CD4-positive, alpha-beta T cell (primary cell): ENCODE measurements around the gene PCDH1. TPM values are rescaled to one million over a fixed set of nuclear protein-coding genes. Genes with fewer than 3 reads are reported as not detected.
"Not testable (repeated sequence)": the region's sequence is repeated elsewhere in the genome, so short reads cannot be mapped to it uniquely, and the experiment has no call there.

Experiments
- ATAC-seq: fragments of 200-7000 bp; cut with Tn5 transposase; one replicate; pipeline ENCODE4 v1.10.0; 2022; ENCODE audit warnings: mild to moderate bottlenecking; ENCODE audit not compliant: poor library complexity
- CTCF ChIA-PET: fragments of 350-600 bp; sonication (Branson Sonifier 250); formaldehyde crosslinking; loops from one replicate; lab custom pipeline; 2021; ENCODE audit warnings: antibody characterized with exemption, inconsistent platforms; lab: Charles Lee
- POLR2A ChIA-PET: fragments of 350-600 bp; sonication (Branson Sonifier 250); formaldehyde crosslinking; loops from one replicate; lab custom pipeline; 2021; ENCODE audit warnings: antibody characterized with exemption, inconsistent platforms; lab: Charles Lee
- DNase-seq, 14 experiments: peaks; one replicate each; pipeline ENCODE4 v3.0.0-alpha.2; 2013 to 2020; ENCODE audit warnings: mixed read lengths in 2 of 14
- H3K27ac ChIP-seq, 2 donors: one replicate each; pipeline versions ENCODE4 v1.5.1 to v1.7.0; 2013; ENCODE audit warnings: low read length in 2 of 2, low read depth in 1 of 2, mild to moderate bottlenecking in 1 of 2
- H3K27me3 ChIP-seq, 2 experiments: 1 replicate in 1 of 2; 2 replicates in 1 of 2; pipeline versions ENCODE4 v1.6.1 to v1.7.0; 2013; ENCODE audit warnings: low read length in 2 of 2, control low read depth in 1 of 2, mild to moderate bottlenecking in 1 of 2, moderate library complexity in 1 of 2; ENCODE audit not compliant: insufficient read depth in 2 of 2, control insufficient read depth in 1 of 2
- H3K36me3 ChIP-seq: one replicate; pipeline ENCODE4 v1.6.1; 2013; ENCODE audit warnings: low read length, control low read depth; ENCODE audit not compliant: insufficient read depth
- H3K4me1 ChIP-seq: one replicate; pipeline ENCODE4 v1.6.1; 2013; ENCODE audit warnings: low read length, control low read depth; ENCODE audit not compliant: insufficient read depth
- H3K4me3 ChIP-seq: one replicate; pipeline ENCODE4 v1.5.1; 2013; ENCODE audit warnings: mild to moderate bottlenecking, low read length, moderate library complexity
- H3K9me3 ChIP-seq, 2 experiments: 1 replicate in 1 of 2; 2 replicates in 1 of 2; pipeline versions ENCODE4 v1.6.1 to v1.7.0; 2013; ENCODE audit warnings: low read length in 2 of 2, mild to moderate bottlenecking in 2 of 2, control low read depth in 1 of 2, moderate library complexity in 1 of 2; ENCODE audit not compliant: control insufficient read depth in 1 of 2, insufficient read depth in 1 of 2
- H3K27ac Mint-ChIP-seq: one replicate; pipeline ENCODE4 v1.8.0; 2020; ENCODE audit warnings: mixed read lengths
- H3K27me3 Mint-ChIP-seq: one replicate; pipeline ENCODE4 v1.8.0; 2021; ENCODE audit warnings: mixed read lengths
- H3K36me3 Mint-ChIP-seq: one replicate; pipeline ENCODE4 v1.8.0; 2021; ENCODE audit warnings: low read depth, mixed read lengths
- H3K4me1 Mint-ChIP-seq: one replicate; pipeline ENCODE4 v1.8.0; 2021; ENCODE audit warnings: low read depth, mixed read lengths
- H3K4me3 Mint-ChIP-seq: one replicate; pipeline ENCODE4 v1.8.0; 2020; ENCODE audit warnings: mild to moderate bottlenecking, mixed read lengths
- H3K9me3 Mint-ChIP-seq: one replicate; pipeline ENCODE4 v1.8.0; 2020; ENCODE audit warnings: mixed read lengths
- intact Hi-C, 2 experiments: fragments of 100-400 bp; cut with DNase I in 1 of 2; cut with micrococcal nuclease in 1 of 2; formaldehyde crosslinking; loops; one replicate each; pipeline versions ENCODE4 v1.15.1 to v1.9.0; 2023 to 2025; cut with DNase I, micrococcal nuclease
- total RNA-seq, 174 experiments: library from RNA in 2 of 174; stranded (reverse) in 2 of 174; gene quantifications; one replicate each; pipeline ENCODE4 v1.2.3 and lab custom pipeline; 2021 to 2026
- TF ChIP-seq, protein P1 (sequence below): fragments of 200-600 bp; IDR thresholded peaks from one replicate; pipeline ENCODE4 v1.8.0; 2022; ENCODE audit warnings: antibody characterized with exemption, mild to moderate bottlenecking

Gene PCDH1
- total RNA-seq, 2 experiments from 2014 or later: 0.17 TPM; not detected in 1

DNA sequence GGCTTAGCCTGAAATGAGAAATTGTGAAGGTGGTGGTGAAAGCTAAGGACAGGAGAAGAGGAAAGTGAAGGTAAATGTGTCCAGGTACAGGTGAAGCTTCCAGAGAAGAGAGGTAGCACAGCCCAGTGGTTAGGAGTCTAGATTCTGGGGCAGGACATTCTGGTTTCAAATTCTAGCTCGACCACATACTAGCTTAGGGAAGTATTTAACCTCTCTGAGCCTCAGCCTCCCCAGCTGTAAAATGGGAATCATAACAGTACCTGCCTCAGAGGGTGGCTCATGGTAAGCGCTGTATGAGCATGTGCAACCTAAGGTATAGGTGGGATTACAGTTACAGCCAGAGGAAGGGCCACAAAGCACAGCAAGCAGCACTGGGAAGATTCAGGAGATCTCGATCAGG, 55.2 kb downstream of the PCDH1 start:
- no peak overlapping the region for H3K27ac ChIP-seq
- no peaks in the 10 kb centered on the region for H3K4me1 Mint-ChIP-seq
- DNase-seq (no peak), ATAC-seq (no peak)
- CTCF ChIA-PET: no interaction called here
- no peaks in the 10 kb centered on the region for H3K36me3 ChIP-seq
- TF ChIP-seq, protein P1, sequence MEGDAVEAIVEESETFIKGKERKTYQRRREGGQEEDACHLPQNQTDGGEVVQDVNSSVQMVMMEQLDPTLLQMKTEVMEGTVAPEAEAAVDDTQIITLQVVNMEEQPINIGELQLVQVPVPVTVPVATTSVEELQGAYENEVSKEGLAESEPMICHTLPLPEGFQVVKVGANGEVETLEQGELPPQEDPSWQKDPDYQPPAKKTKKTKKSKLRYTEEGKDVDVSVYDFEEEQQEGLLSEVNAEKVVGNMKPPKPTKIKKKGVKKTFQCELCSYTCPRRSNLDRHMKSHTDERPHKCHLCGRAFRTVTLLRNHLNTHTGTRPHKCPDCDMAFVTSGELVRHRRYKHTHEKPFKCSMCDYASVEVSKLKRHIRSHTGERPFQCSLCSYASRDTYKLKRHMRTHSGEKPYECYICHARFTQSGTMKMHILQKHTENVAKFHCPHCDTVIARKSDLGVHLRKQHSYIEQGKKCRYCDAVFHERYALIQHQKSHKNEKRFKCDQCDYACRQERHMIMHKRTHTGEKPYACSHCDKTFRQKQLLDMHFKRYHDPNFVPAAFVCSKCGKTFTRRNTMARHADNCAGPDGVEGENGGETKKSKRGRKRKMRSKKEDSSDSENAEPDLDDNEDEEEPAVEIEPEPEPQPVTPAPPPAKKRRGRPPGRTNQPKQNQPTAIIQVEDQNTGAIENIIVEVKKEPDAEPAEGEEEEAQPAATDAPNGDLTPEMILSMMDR: no peak
- peaks cover 0 to 12% of the 10 kb centered on the region in 2 experiments for H3K27me3 ChIP-seq
- POLR2A ChIA-PET: interaction anchor here (1.6 kb wide), 1 partner anchor 138 kb away, joined by 3 read pairs; no protein-coding TSS in a partner anchor
- no peak overlapping the region for H3K4me3 Mint-ChIP-seq
- intact Hi-C loops: loop anchor here in 1 of 2 experiments (5.0 kb wide), 2 partner anchors 111 to 156 kb away; no protein-coding TSS in a partner anchor
- no peaks in the 10 kb centered on the region for H3K9me3 Mint-ChIP-seq
- no peaks in the 10 kb centered on the region for H3K36me3 Mint-ChIP-seq
- no peaks in the 10 kb centered on the region for H3K9me3 ChIP-seq
- no peak overlapping the region for H3K4me3 ChIP-seq
- H3K27ac Mint-ChIP-seq: no peak overlapping the region
- H3K4me1 ChIP-seq: no peaks in the 10 kb centered on the region
- H3K27me3 Mint-ChIP-seq: peaks cover 11% of the 10 kb centered on the region

DNA sequence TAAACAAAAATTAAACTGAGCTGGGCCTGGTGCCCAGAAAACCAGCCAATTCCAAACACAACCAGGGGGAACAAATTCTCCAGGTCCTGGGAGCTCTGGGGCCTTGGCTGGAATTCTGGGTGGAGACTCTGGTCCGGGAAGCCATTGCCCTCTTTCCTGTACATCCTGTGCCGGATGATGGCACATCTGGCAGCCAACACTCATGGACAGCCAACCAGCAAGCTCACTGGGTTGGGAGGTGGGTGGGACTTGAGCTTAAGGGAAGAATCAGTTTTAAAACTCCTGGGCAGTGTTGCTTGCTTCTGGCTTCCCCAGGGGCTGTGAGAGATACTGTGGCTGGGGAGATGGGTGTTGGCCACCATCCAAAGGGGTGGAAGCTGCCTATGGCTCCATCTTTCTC, 56.1 kb downstream of the PCDH1 start:
- no peak for DNase-seq
- TF ChIP-seq, protein P1: no peak
- Histone ChIP-seq H3K4me1 (no peaks in the 10 kb centered on the region), H3K36me3 (no peaks in the 10 kb centered on the region), H3K27me3 (peaks cover 1 to 12% of the 10 kb centered on the region in 2 experiments), H3K27ac (no peak overlapping the region), H3K4me3 (no peak overlapping the region), H3K9me3 (no peaks in the 10 kb centered on the region)
- no peak for ATAC-seq
- ChIA-PET CTCF (no interaction called here), POLR2A (interaction anchor here (1.6 kb wide), 1 partner anchor 139 kb away, joined by 3 read pairs; no protein-coding TSS in a partner anchor)
- no peak overlapping the region for H3K4me3 Mint-ChIP-seq
- H3K27ac Mint-ChIP-seq: no peak overlapping the region
- no peaks in the 10 kb centered on the region for H3K4me1 Mint-ChIP-seq
- intact Hi-C loops: loop anchor here in 1 of 2 experiments (5.0 kb wide), 2 partner anchors 110 to 155 kb away; no protein-coding TSS in a partner anchor
- peaks cover 14% of the 10 kb centered on the region for H3K27me3 Mint-ChIP-seq
- H3K36me3 Mint-ChIP-seq: no peaks in the 10 kb centered on the region
- H3K9me3 Mint-ChIP-seq: no peaks in the 10 kb centered on the region

DNA sequence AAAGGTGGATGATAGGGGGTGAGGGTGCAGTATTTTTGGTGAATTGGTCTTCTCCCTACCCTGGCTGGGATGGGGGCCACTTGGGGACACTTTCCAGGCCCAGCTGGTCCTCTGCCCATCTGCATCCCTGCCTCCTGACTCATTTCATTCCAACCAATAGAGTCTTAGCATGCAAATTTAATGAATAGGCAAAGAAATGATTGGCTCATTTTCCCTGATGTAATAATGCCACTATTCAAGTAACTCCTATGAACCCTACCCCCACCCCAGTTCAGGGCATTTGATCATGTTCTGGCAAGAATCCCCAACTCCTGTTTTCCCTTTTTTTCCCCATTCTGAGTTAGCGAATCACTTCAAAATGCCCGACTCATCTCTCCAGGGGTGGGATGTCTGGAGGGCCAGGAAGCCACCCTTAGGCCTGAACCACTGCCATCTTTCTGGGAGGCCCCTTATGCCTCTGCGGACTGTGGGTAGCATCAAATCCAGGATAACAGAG, 56.7 kb downstream of the PCDH1 start:
- Mint-ChIP-seq H3K4me3 (no peak overlapping the region), H3K4me1 (no peaks in the 10 kb centered on the region), H3K36me3 (no peaks in the 10 kb centered on the region), H3K27me3 (peaks cover 19% of the 10 kb centered on the region), H3K27ac (no peak overlapping the region), H3K9me3 (no peaks in the 10 kb centered on the region)
- CTCF ChIA-PET: no interaction called here
- Histone ChIP-seq H3K4me3 (no peak overlapping the region), H3K4me1 (no peaks in the 10 kb centered on the region), H3K27me3 (peaks cover 6 to 9% of the 10 kb centered on the region in 2 experiments), H3K9me3 (no peaks in the 10 kb centered on the region), H3K36me3 (no peaks in the 10 kb centered on the region), H3K27ac (no peak overlapping the region)
- TF ChIP-seq, protein P1: no peak
- intact Hi-C loops: loop anchor here in 1 of 2 experiments (5.0 kb wide), 2 partner anchors 109 to 154 kb away; no protein-coding TSS in a partner anchor
- no peak for ATAC-seq
- DNase-seq: no peak
- POLR2A ChIA-PET: interaction anchor here (1.6 kb wide), 1 partner anchor 139 kb away, joined by 3 read pairs; no protein-coding TSS in a partner anchor

DNA sequence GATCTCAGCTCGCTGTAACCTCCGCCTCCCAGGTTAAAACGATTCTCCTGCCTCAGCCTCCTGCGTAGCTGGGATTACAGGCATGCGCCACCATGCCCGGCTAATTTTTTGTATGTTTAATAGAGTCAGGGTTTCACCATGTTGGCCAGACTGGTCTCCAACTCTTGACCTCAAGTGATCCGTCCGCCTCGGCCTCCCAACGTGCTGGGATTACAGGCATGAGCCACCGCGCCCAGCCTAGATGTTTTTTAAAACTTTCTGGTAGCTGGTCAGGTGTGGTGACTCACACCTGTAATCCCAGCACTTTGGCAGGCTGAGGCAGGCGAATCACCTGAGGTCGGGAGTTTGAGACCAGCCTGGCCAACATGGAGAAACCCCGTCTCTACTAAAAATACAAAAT, 57.5 kb downstream of the PCDH1 start:
- H3K27me3 ChIP-seq, H3K4me3 ChIP-seq, H3K36me3 ChIP-seq, DNase-seq, H3K27ac Mint-ChIP-seq, ATAC-seq, H3K9me3 Mint-ChIP-seq, H3K36me3 Mint-ChIP-seq, H3K4me1 Mint-ChIP-seq, H3K4me1 ChIP-seq, CTCF ChIA-PET, H3K9me3 ChIP-seq, H3K27ac ChIP-seq, H3K4me3 Mint-ChIP-seq, POLR2A ChIA-PET: not testable (repeated sequence)
- intact Hi-C loops: loop anchor here in 1 of 2 experiments (5.0 kb wide), 2 partner anchors 108 to 153 kb away; no protein-coding TSS in a partner anchor
- peaks cover 20% of the 10 kb centered on the region for H3K27me3 Mint-ChIP-seq
